ENCODE results near the gene TNIK. TPM values are rescaled to one million over a fixed set of nuclear protein-coding genes. Genes with fewer than 3 reads are reported as not detected.
A peak's percentile ranks its signal among the peaks of the same experiment; 100 is the strongest.

TNIK gene
- total RNA-seq, 1 experiment from 2014 or later = 5.5 TPM

DNA sequence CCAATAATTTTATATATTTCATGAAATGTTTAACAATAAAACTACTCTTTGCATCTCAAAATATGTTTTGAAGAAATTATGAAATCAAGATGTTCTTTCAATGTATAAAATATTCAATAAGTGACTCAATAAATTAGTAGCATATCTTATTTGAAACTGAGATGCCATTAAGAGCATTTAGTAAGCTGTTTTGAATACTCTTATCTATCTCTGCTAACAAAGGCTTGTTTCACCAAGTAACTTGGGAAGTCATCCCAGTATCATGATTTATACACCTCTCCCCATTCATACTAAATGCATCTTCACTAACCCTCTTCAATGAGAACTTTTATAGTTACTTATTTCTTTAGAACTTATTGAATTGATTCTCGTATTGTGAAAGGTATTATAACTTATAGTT is 43.1 kb downstream of the TNIK start:
- no peak for DNase-seq (ENCODE audit: low spot score)

DNA sequence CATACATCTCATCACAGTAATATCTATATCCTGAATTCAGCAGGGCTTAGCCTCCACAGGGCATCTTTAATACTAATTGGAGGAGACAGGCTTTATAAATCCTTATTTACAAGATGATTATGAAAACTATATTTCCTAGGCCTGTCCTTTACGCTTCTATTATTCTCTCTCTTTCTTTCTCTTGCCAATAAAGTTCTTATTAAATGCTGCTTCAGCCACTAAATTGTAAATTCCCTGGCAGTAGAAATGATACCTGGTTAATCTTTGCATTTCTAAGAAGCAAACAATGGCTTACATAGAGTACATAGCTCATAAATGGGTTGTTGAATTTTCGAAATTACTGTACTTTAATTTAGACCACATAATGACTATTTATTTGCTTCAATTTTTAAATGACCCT is 43.5 kb downstream of the TNIK start:
- DNase-seq (ENCODE audit: low spot score) = no peak

DNA sequence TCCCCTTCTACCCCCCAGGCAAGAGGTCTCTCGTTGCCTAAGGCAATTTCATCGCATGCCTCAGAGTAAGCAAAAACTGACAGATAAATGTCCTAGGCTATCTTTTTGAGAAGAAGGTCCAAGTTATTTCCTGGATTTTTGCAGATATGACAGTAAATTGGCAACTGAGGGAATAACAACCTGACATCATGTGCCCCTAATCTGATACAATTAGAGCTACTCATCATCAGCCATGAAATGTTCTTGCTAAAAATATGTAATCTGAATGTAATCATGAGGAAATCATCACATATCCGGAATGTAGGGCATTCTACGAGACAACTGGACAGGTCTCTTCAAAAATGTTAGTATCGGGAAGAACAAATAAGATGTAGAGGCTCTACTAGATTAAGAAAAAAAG is 44.1 kb downstream of the TNIK start:
- no peak for DNase-seq (ENCODE audit: low spot score)

DNA sequence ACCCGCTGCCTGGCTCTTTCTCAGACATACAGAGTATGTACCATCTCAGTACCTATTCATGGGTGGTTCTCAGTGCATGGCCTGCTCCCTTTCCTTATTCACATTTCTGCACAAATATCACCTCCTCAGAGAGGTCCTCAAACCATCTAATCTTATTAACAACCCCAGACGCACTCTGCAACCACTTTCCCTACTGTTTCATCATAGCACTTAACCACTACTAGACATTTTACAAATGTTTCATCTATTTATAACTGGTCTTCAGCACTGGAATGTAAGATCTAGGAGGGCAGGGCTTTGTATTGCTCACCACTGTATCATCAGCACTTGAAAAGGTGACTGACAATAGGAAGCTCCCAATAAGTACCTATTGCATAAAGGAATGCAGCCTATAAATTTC is 45.1 kb downstream of the TNIK start:
- no peak for DNase-seq (ENCODE audit: low spot score)

DNA sequence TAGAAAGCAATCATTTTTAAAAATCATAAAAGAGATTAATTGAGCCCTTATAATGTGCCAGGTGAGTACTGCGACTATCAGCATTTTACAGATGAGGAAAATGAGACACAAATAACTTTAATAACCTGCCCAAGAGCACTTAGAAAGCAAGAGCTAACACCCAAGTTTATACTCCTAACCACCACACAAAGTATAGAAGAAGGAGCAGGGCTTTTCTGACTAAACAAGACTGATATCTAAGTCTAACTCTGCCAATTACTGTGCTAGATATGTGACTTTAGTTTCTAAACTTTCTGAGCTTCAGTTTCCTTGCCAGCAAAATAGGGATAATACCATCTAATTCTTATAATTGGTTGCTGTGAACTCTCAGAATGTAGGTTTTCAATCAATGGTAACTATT is 47.7 kb downstream of the TNIK start:
- DNase-seq (ENCODE audit: low spot score) = no peak

DNA sequence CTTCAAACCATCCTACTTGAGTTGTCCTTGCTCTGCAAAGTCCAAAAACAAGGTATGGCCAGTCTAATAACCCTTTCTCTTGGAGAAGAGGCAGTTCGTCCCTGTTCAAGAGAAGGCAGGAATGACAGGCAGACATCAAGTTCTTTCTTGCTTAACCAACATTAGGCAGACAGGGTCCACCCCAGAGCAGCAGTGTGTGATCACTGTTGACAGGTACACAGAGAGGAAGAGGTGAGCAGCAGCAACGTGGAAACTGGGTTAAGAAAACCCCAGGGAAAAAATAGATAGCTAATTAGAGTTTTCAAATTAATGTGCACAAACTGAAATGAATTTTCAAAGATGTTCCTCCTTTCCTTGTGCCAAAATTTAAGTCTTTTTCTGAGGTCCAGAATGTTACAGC is 48.2 kb downstream of the TNIK start:
- no peak for DNase-seq (ENCODE audit: low spot score)

DNA sequence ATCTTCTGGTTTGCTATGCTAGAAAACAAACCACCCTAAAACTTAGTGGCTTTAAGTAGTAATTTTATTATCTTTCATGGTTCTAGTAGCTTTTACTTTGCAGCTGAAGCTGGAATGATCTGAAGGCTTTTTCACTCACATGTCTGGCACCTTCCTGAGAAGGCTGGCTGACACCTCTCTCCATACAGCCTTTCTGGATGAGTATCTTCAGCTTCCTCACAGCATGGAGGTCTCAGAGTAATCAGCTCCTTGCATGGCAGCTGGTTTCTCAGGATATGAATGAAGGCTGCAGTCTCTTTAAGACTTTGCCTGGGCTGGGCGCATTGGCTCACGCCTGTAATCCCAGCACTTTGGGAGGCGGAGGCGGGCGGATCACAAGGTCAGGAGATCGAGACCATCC is 50.0 kb downstream of the TNIK start:
- DNase-seq (ENCODE audit: low spot score) = no peak

DNA sequence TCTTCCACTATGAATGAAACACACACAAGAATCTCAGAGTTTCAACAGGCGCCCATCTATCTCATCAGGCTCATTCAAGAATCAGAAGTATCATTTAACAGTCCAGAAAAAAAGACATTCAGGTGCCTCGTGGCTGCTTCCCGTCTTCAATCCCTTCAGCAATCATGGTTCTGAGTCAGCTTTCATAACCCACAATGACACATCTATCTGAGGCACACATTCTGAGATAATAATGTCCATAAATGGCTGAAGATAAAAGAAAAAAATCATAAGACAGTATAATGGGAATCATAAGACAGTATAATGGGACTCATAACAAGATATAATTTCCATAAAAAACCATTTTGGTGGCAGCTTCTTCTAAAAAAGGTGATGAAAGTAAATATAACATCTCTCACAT is 52.4 kb downstream of the TNIK start:
- peak; percentile 27 for DNase-seq (ENCODE audit: low spot score)

DNA sequence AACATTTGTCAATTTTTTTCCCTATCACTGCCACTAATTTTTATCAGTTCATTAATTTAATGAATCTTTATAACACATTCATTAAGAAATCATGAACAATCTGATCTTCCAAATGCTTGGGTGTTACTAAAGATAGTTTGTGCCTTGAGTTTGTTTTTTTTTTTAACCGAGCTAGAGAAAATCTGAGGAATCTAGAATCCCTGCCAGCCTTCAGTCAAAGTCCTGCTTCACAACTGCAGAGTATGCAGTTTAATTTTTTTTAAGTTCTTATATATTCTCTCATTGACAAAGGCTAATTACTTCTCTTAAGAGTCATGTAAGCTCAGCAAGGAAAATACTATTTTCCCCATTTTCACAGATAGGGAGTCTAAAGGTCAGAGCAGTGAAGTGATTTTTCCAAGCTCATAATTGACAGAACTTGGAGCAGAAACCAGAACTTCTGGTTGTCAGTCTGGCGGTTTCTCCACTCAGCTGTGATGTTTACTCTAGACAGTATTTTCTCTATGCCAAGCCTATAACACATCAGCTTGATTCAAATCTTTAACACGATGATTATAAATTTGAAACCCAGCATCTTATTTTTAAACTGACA is 55.7 kb downstream of the TNIK start:
- no peak for DNase-seq (ENCODE audit: low spot score)

DNA sequence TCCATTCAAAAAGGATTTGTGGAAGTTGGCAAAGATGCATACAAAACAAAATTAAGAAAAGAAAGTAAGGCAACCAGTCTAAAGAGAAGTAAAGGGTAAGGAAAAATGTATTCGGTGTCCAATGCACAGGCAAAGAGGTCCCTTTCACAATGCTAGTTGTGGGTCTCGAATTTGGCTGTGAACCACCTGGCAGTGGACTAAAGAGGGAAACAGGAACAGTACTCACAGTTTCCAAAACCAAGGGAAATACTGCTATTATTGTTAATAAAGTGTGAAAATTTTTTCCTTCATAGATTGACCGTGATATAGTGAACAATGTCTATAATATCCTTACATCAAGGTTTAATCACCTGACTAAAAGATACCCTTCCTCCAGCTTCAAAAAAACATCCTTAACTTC is 57.9 kb downstream of the TNIK start:
- no peak for DNase-seq (ENCODE audit: low spot score)

DNA sequence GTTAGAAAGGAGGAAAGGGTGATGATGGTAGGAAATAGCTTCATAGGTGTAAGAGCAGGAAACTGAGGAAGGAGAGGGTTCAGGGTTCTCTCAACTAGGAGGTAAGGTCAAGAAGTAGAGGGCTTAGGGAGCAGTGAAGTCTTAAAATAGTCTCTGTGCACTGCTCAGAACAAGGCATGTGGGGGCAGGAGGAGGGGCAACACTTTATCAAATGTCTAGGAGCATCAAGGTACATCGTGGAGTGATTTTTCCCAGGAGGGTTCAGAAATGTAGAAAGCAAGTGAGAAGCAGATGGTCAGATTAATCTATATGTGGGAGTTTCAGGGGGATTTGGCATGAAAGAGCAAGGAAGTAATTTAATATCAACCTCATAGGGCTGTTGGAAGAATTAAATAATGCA is 58.8 kb downstream of the TNIK start:
- DNase-seq (ENCODE audit: low spot score) = no peak

DNA sequence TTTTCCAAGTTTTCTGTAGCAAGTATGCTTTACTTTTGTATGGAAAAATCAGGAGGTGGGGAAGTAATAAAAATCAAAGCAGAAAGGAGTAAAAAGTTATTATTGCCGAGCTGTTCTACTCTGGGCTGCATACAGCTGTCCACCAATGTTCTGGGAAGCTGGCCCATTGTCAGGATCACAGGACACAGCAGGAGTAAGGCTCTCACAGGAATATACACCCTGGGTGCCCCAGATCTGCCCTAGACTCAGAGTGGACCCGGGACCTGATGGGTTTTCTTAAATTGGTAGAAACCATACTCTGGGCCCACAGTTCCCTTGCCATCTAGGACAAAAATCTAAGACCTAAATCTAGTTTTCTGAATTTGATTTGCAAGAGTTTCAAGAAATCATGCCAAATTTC is 60.4 kb downstream of the TNIK start:
- DNase-seq (ENCODE audit: low spot score) = no peak

DNA sequence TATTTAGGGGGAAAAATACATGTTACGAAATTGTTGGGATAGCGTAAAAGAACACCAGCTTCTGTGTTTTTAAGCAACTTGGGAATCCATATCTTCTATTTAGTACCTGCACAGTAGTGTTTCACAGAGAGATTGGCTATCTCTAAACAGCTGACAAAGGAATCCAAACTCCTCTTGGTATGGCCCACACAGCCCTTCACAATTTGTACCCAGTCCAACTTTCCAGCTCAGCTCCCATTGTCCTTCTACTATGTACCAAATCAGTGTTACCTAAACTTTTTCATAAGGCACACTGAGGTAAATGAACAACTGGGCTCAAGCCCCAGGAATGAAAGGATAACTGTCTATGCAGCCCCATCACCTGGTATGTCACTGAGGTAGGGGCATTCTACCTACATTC is 61.9 kb downstream of the TNIK start:
- DNase-seq (ENCODE audit: low spot score) = no peak

DNA sequence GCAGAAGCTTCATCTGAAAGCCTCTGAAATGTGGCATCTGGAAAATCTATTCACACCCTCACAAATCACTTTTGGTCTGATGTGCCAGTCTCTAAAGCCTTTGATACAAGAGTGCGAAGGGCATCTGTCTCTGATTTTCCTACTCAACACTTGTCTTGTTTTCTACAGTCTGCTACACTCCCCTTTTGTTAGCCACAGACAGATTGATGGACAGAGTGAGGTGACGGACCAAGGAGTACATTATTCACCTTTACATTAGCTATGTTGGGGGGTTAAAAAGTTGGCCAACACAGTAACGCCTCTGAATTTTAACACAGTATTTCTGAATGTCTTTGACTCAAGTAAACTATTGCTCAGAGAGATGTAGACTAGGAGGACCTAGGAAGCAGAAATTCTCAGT is 63.1 kb downstream of the TNIK start:
- no peak for DNase-seq (ENCODE audit: low spot score)

DNA sequence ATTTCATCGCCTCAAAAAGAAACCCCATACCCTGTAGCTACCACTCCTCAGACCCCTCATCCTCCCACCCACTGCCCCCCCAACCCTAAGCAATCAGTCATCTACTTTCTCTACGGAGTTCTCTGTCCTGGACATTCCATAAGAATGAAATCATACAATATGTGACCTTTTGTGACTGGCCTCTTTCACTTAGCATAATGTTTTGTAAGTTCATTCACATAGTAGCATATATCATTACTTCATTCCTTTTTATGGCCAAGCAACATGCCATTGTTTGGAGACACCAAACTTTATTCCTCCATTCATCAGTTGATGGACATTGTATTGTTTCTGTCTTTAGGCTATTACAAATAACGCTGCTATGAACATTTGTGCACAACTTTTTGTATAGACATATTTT is 64.2 kb downstream of the TNIK start:
- no peak for DNase-seq (ENCODE audit: low spot score)

DNA sequence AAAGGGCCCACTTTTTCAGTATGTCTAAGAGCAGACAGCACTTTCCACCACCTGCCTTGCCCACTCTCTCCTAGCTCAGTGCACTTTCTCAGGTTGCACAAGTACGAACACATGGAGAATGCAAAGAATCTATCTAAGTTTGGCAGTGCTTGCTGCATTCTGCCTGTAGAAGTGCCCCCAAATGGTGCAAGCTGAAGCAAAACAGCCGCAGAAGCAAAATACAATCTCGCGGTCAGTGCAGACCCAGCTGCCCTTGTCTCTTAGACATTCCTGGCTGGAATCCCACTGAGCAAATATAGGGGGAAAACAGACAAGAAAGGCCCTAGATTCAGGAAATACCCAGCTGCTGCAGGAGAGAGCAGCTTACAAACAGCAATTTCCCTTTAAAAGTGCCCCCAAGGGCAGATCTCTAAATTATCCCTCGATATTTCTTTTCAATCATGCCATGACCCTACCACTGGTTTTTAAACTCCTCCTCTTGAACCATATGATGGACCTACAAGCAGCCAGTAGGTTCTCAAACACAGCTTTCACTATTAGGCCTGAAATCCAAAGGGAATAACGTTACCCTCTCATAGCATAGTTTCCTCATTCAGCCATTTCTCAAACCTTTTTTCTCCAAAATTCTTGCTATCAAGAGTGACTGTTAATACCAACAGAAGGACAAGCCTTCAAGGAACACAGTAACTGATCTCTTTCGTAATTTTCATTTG is 67.0 kb downstream of the TNIK start:
- DNase-seq (ENCODE audit: low spot score) = no peak

DNA sequence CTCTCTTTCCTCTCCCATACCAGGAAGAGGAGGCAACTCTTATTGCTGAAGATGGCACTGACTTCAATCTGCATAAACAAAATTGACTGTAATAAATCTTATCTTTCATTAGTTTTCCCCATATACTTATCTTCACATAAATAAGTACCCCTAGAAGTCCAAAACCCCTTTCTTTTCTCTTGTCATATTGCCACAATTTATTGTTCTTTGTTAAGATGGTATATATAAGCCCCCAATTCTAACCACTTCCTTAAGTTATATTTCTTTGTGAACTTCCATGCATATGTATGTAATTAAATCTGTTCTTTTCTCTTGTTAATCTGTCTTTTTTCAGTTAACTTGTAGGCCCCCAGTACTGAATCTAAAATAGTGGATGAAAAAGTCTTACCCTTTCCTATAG is 68.8 kb downstream of the TNIK start:
- no peak for DNase-seq (ENCODE audit: low spot score)

DNA sequence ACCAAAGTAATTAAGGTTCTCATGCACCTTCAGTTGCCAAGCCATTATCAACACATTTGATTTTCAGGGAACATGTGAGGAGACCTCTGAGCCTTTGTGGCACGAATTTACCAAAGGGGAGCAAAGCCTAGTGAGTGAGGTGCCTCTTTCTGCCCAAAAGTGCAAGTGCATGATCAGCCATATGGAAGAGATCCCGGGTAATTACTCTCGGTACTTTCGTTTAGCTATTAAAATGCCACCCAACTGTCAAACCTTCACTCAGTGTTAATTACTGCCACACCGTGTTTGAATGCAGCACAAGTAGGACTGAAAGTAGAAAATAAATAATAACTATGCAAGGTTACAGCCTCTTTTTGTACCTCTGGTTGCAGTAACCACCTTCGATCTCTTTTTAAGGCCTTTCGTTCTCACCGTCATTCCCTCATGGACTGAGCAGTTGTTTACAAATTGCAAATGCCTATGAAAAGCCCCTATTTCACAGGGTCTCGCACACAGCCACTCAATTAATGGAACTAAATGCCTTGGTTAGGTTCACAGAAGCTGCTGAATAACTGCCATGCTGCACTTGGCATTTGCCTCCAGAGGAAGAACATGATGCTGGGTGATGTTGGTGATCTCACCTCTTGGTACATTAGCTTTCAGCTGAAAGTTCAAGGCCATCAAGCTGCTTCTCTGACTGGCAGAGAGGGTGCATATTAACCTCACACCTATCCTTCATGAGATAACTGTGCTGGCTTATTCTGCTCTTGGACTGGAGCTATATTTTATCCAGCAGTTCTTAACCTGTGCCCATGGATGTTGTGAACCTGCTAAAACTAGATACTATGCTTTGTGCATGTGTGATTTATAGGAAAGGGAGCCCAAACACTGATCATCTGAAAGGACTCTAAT is 69.9 kb downstream of the TNIK start:
- no peak for DNase-seq (ENCODE audit: low spot score)

DNA sequence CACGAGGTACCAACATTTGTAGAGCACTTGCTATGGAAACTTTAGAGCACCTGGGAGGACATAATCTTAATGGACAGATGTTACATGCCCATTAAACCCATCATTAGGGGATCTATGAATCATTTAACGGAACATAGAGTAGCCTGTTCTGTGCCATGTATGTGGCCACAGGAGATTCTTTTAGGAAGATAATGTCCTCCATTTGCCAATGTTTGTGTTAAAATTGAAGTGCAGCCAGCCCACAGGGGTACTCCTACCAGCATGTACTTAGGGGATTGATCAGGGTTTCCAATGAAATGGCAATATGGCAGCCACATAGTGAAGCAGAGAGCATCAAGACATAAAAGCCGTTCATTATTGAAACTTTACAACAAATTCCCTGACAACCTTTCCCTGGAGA is 70.7 kb downstream of the TNIK start:
- no peak for DNase-seq (ENCODE audit: low spot score)

DNA sequence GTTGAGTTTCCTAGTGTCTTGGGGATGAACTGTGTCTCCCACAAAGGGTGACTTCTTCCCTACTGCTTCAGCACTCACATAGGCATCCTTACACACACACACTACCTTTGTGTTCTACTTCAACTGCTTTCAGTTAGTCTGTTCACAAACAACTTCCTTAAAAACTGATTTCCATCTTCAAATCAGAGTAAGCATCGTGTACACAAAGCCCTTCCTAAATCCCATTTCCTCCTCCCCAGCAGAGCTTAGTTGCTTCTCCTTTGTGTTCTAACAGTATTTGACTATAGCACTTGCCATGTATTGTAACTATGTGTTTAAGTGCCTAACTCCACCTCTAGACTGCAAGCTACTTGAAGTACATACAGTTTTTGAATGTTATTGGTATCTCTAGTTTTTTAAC is 71.7 kb downstream of the TNIK start:
- DNase-seq (ENCODE audit: low spot score) = no peak

DNA sequence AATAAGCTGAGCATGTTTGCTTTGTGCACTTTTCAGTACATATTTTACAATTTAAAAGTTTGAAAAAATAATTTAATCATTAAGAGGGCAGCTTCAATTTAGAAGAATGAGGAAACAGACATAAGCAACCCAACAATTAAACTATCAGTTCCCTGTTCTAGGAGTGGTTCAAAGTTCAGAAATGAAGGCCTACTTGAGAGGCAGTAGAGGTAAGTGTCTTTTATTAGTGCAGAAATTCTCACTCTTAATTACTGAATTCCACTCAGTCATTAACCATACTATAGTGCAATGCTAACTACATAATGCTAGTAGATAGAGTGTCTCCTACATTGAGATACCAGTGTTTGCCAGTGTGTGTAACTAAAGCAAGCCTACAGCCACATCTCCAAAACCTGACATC is 73.1 kb downstream of the TNIK start:
- no peak for DNase-seq (ENCODE audit: low spot score)

DNA sequence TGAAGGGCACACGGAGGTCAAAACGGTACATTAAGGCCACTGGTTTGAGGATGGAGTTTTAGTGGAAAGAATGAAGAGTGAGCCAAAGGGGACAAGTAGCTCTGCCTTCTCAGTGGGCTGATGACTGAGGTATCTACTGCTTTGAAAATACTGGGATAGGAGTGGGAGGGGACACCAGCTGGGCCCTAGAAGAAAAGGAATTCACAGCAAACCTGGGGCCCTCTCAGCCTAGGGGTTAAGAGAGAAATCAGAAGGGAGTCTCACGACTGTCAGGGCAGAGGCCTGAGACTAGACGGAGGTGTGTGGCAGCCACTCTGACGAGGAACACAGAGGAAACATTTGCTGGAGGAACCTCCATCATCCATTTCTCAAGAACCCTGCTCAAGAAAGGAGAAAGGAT is 75.1 kb downstream of the TNIK start:
- no peak for DNase-seq (ENCODE audit: low spot score)

All from H4 (cell line).